HG02885 (cell line): Measurements from ENCODE around the gene NID1.
"Not testable (repeated sequence)": the region's sequence is repeated elsewhere in the genome, so short reads cannot be mapped to it uniquely, and the experiment has no call there.

Source experiments
- ATAC-seq: cut with Tn5 transposase; IDR thresholded peaks from one replicate; pipeline ENCODE4 v1.9.1; 2021; ENCODE audit warnings: mild to moderate bottlenecking; ENCODE audit not compliant: unreplicated experiment, poor library complexity

The NID1 gene

GRCh38 chr1:235943581-235944114 lies 121.2 kb downstream of the NID1 start:
- no peak for ATAC-seq

- no peak for ATAC-seq
Observed at GRCh38 chr1:235942979-235943575, 121.8 kb downstream of the NID1 start.

- no peak for ATAC-seq
Observed at GRCh38 chr1:235942625-235942934, 122.3 kb downstream of the NID1 start.

GRCh38 chr1:235941876-235942624 lies 122.8 kb downstream of the NID1 start:
- ATAC-seq = no peak

GRCh38 chr1:235940285-235940684 lies 124.6 kb downstream of the NID1 start:
- ATAC-seq = no peak

- ATAC-seq = no peak
Observed at GRCh38 chr1:235939480-235939775, 125.5 kb downstream of the NID1 start.

GRCh38 chr1:235938709-235939479 lies 126.0 kb downstream of the NID1 start:
- peak; percentile 68 for ATAC-seq

GRCh38 chr1:235937123-235937522 lies 127.8 kb downstream of the NID1 start:
- no peak for ATAC-seq

- no peak for ATAC-seq
Observed at GRCh38 chr1:235935235-235936225, 129.4 kb downstream of the NID1 start.

GRCh38 chr1:235933766-235934116 lies 131.1 kb downstream of the NID1 start:
- no peak for ATAC-seq

- ATAC-seq = no peak
Observed at GRCh38 chr1:235933017-235933765, 131.7 kb downstream of the NID1 start.

GRCh38 chr1:235932090-235932510 lies 132.8 kb downstream of the NID1 start:
- peak; percentile 55 for ATAC-seq

GRCh38 chr1:235931171-235931738 lies 133.6 kb downstream of the NID1 start:
- no peak for ATAC-seq

GRCh38 chr1:235930543-235930942 lies 134.3 kb downstream of the NID1 start:
- ATAC-seq = no peak

- ATAC-seq = no peak
Observed at GRCh38 chr1:235929216-235929615, 135.7 kb downstream of the NID1 start.

GRCh38 chr1:235928197-235928596 lies 136.7 kb downstream of the NID1 start:
- ATAC-seq = no peak

- not testable (repeated sequence) for ATAC-seq
Observed at GRCh38 chr1:235927551-235927950, 137.3 kb downstream of the NID1 start.
